Measurements from ENCODE around the gene BMP10.
A peak's percentile ranks its signal among the peaks of the same experiment; 100 is the strongest.

BMP10 gene

DNA sequence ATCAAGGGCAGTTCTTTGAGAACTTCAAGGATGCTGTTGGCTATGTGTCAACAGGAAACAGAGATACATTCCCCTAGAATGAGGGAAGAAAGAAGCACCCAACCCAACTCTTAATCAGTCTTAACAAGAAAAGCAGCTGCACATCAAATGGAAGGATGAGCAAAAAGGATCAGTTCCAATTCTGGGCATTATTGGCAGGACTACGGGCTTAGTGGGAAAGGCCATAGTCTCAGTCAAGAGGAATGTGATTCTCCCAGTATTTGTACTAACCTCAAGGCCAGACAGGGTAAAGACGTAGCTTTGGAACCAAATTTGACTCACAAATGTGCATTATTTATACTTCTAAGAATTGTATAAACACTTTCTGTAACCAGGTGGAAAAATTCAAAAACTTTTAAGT, 18.2 kb downstream of the BMP10 start:
- H3K27ac ChIP-seq = no peak overlapping the region
- TF ChIP-seq, protein P1, sequence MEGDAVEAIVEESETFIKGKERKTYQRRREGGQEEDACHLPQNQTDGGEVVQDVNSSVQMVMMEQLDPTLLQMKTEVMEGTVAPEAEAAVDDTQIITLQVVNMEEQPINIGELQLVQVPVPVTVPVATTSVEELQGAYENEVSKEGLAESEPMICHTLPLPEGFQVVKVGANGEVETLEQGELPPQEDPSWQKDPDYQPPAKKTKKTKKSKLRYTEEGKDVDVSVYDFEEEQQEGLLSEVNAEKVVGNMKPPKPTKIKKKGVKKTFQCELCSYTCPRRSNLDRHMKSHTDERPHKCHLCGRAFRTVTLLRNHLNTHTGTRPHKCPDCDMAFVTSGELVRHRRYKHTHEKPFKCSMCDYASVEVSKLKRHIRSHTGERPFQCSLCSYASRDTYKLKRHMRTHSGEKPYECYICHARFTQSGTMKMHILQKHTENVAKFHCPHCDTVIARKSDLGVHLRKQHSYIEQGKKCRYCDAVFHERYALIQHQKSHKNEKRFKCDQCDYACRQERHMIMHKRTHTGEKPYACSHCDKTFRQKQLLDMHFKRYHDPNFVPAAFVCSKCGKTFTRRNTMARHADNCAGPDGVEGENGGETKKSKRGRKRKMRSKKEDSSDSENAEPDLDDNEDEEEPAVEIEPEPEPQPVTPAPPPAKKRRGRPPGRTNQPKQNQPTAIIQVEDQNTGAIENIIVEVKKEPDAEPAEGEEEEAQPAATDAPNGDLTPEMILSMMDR (IDR thresholded peaks at IDR 0.05) = no peak
- no peak for TF ChIP-seq ZFX (IDR thresholded peaks at IDR 0.05; ENCODE audit: borderline replicate concordance)

DNA sequence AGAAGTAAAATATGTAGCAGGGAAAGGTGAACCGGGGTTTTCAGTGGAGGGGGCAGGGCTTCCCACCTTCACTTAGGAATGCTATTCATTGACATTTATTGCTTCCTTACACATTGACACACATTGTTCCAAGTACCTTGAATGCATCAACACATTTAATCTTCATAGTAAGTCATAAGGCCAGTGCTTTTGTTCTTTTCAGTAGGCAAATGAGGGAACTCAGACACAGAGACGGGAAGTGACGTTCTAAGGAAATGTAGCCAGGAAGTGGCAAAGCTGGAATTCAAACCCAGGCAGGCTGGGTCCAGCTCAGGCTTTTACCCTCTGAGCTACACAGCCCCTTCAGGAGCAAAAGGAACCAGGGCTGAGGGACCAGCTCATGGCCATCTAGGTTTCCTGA, 20.7 kb downstream of the BMP10 start:
- TF ChIP-seq, protein P1 (IDR thresholded peaks at IDR 0.05) = no peak
- TF ChIP-seq ZFX (IDR thresholded peaks at IDR 0.05; ENCODE audit: borderline replicate concordance) = no peak
- H3K27ac ChIP-seq = no peak overlapping the region

DNA sequence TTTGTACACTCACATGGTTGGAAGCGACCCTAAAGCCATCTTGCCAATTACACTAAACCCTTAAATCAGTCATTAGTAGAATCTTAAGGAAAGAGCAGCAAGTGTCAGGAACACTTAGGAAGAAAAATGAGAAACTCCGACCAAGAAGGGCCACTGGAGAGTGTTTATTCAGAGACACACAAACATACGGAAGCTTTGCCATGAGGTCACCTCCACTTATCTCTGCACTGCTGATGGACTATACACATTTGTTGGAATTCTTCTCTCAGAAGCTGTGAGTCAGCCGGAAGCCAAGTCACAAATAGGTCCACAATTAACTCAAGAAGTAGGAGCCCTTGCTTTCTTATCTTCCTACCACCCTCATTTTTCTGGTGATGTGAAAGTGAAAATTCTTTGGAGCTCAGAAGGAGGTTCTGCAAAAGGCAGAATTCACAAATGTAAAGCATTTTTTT, 21.6 kb downstream of the BMP10 start:
- TF ChIP-seq, protein P1 (IDR thresholded peaks at IDR 0.05) = no peak
- no peak for TF ChIP-seq ZFX (IDR thresholded peaks at IDR 0.05; ENCODE audit: borderline replicate concordance)
- H3K27ac ChIP-seq = no peak overlapping the region

DNA sequence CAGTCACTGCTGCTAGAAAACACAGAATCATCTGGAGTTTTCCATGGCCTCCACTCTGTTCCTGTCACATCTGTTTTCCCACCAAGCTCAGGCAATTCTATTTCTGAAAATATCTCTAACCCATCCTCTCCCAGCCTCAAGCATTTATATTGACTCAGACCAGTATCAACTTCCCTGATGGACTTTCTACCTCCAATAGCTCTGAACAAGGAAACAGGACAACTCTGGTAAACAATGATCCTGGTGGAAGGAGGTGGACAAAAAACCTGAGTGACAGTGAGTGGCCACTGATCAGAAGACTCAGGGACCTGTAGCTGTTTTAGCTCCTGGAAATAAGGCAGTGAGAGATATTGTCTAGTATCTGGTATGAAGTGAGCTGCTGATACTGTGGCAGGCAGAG, 23.4 kb downstream of the BMP10 start:
- no peak overlapping the region for H3K27ac ChIP-seq
- TF ChIP-seq, protein P1 (IDR thresholded peaks at IDR 0.05) = no peak
- no peak for TF ChIP-seq ZFX (IDR thresholded peaks at IDR 0.05; ENCODE audit: borderline replicate concordance)

DNA sequence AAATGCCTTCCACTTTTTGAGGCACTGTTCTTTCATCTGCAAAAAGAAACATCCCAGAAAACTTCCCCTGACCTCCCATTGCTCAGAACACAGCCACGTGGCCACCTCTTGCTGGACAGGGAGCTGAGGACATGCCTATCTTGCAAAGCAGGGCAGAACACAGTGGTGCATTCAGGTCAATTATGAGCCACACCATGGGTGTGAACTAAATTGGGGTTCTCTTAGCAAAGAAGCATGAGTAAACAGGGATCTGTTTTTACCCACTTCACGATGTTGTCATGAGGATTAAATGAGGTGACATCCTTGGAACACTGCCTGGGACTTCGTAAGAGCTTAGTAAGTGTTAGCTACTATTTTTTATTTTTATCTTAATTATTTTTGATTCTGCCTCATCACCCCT, 25.1 kb downstream of the BMP10 start:
- TF ChIP-seq, protein P1 (IDR thresholded peaks at IDR 0.05) = no peak
- no peak for TF ChIP-seq ZFX (IDR thresholded peaks at IDR 0.05; ENCODE audit: borderline replicate concordance)
- no peak overlapping the region for H3K27ac ChIP-seq

DNA sequence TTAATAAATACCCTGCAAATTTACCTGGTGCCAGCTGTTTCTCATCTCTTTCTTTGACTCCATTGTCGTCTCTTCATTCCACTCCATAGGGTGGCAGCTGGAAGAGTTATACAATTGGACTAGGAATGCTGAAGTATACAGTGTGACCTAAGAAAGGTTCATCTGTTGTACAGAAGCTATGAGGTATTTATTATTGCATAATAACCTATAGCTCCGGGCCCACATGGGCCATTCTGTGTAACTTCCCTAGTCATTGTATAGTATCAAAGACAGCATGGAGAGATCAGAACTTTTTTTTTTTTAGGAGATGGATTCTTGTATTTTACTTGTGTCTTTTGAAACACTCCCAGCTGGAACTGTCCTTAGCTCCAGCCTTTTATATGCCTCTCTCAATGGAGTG, 26.2 kb downstream of the BMP10 start:
- no peak for TF ChIP-seq ZFX (IDR thresholded peaks at IDR 0.05; ENCODE audit: borderline replicate concordance)
- TF ChIP-seq, protein P1 (IDR thresholded peaks at IDR 0.05) = no peak

DNA sequence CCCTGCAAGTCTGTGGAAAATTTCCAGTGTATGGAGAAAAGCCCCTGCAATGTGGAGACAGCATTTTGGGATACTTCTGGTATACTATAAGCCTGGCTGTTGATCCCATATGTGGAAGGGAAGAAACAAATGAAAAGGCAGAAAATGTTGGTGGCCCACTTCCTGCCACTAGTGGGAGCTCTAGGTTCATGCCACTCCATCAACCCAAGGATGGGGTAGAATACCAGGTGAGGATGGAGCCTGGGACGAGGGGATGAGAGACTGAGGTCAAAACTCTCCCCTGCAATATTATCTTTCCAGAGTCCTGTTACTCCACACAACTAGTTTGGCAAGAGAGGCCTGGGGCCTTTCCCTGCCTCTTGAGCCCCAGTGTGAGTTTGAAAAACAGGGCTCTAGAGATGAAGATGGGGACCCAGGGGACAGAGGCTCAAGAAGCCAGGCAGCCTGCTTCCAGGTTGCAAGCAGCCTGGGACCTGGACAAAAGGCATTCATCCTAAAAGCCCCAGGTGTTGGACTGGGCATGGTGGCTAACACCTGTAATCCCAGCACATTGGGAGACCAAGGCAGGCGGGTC, 31.9 kb downstream of the BMP10 start:
- TF ChIP-seq, protein P1 (IDR thresholded peaks at IDR 0.05) = peak; percentile 74
- no peak for TF ChIP-seq ZFX (IDR thresholded peaks at IDR 0.05; ENCODE audit: borderline replicate concordance)
- H3K27ac ChIP-seq = no peak overlapping the region

More for the DNA sequence above, 26.2 kb downstream of the BMP10 start:
- no peak overlapping the region for H3K27ac ChIP-seq

Data from 22Rv1 (cell line).